Measurements from ENCODE around the gene SLC25A34. TPM values are rescaled to one million over a fixed set of nuclear protein-coding genes. Genes with fewer than 3 reads are reported as not detected.

Gene SLC25A34
- total and polyA plus RNA-seq, 2 of the 13 experiments (the other 11 are each of a cell fraction or from before 2014, with no cell fraction given) = 0.13 to 0.18 TPM

DNA sequence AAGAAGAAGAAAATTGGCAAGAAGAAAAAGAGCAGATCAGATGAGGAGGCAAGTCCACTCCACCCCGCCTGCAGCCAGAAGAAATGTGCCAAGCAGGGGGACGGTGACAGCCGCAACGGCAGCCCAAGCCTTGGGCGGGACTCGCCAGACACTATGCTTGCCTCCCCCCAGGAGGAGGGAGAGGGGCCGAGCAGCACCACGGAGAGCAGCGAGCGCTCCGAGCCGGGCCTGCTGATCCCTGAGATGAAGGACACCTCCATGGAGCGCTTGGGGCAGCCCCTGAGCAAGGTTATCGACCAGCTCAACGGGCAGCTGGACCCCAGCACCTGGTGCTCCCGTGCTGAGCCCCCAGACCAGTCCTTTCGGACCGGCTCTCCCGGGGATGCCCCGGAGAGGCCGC, 9.0 kb upstream of the SLC25A34 start:
- peaks cover 15 to 47% of the 10 kb centered on the region in 2 experiments; a peak in 4 of 5 replicates for H3K36me3 ChIP-seq (replicated peaks in 1 of 2; ENCODE audit: control insufficient read depth in 1 of 2, insufficient read depth in 2 of 2, low read length in 2 of 2)
- no peak overlapping the region for H3K4me2 ChIP-seq (ENCODE audit: low read depth, low read length)
- intact Hi-C loops (cut with micrococcal nuclease; ENCODE audit: unreplicated experiment) = no loop called here
- BruUV-seq (replicated peaks) = no TSS peak
- no peak overlapping the region for H3K4me3 ChIP-seq (replicated peaks in 1 of 3; ENCODE audit: insufficient read depth in 1 of 3, low read depth in 2 of 3, low read length in 3 of 3)
- no peak for DNase-seq (ENCODE audit: low spot score)
- no peak overlapping the region for H3K9ac ChIP-seq (ENCODE audit: insufficient read depth, low read depth, low read length)
- H3K79me2 ChIP-seq (ENCODE audit: insufficient read depth, low read length) = no peaks in the 10 kb centered on the region
- in situ Hi-C loops (cut with HindIII; ENCODE audit: extremely low pct_ligation_motif_present, low pct_unique_long_range_greater_than_20kb) = no loop called here
- 93% methylated on average over 13 of the region's 21 CpGs for WGBS (ENCODE audit: low lambda C conversion rate)
- POLR2A ChIA-PET = no interaction called here
- CTCF ChIA-PET (ENCODE audit: low intra/inter-chr PET ratio, low total read pairs) = no interaction called here
- no peaks in the 10 kb centered on the region for H3K9me3 ChIP-seq (ENCODE audit: low read length)
- H3K27ac ChIP-seq (ENCODE audit: extremely low read length, insufficient read depth, low read length) = no peak overlapping the region
- H4K20me1 ChIP-seq (ENCODE audit: insufficient read depth, low read length) = no peaks in the 10 kb centered on the region
- no peak for FAIRE-seq
- TF ChIP-seq RBM39 (IDR thresholded peaks at IDR 0.05; ENCODE audit: low read depth, low read length, poor library complexity, severe bottlenecking) = no peak
- TF ChIP-seq ATF7 (IDR thresholded peaks at IDR 0.05) = no peak
- TF ChIP-seq ATF7 (CRISPR knock-in tag; IDR thresholded peaks at IDR 0.05) = no peak
- TF ChIP-seq, protein P1, sequence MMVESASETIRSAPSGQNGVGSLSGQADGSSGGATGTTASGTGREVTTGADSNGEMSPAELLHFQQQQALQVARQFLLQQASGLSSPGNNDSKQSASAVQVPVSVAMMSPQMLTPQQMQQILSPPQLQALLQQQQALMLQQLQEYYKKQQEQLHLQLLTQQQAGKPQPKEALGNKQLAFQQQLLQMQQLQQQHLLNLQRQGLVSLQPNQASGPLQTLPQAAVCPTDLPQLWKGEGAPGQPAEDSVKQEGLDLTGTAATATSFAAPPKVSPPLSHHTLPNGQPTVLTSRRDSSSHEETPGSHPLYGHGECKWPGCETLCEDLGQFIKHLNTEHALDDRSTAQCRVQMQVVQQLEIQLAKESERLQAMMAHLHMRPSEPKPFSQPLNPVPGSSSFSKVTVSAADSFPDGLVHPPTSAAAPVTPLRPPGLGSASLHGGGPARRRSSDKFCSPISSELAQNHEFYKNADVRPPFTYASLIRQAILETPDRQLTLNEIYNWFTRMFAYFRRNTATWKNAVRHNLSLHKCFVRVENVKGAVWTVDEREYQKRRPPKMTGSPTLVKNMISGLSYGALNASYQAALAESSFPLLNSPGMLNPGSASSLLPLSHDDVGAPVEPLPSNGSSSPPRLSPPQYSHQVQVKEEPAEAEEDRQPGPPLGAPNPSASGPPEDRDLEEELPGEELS (CRISPR knock-in tag; IDR thresholded peaks at IDR 0.05) = no peak
- TF ChIP-seq, protein P2, sequence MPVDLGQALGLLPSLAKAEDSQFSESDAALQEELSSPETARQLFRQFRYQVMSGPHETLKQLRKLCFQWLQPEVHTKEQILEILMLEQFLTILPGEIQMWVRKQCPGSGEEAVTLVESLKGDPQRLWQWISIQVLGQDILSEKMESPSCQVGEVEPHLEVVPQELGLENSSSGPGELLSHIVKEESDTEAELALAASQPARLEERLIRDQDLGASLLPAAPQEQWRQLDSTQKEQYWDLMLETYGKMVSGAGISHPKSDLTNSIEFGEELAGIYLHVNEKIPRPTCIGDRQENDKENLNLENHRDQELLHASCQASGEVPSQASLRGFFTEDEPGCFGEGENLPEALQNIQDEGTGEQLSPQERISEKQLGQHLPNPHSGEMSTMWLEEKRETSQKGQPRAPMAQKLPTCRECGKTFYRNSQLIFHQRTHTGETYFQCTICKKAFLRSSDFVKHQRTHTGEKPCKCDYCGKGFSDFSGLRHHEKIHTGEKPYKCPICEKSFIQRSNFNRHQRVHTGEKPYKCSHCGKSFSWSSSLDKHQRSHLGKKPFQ (CRISPR knock-in tag; IDR thresholded peaks at IDR 0.05; ENCODE audit: insufficient replicate concordance) = no peak
- no peak for TF ChIP-seq ZNF589 (CRISPR knock-in tag; conservative IDR thresholded peaks at IDR 0.05)
- TF ChIP-seq NCOA5 (CRISPR knock-in tag; IDR thresholded peaks at IDR 0.05) = no peak
- no peak for TF ChIP-seq HNRNPK (IDR thresholded peaks at IDR 0.05; ENCODE audit: low read depth, low read length, poor library complexity, severe bottlenecking)
- no peak for TF ChIP-seq EP300 (IDR thresholded peaks at IDR 0.05; ENCODE audit: low read depth in 2 of 2, low read length in 2 of 2)
- no peak for TF ChIP-seq EP300 (CRISPR knock-in tag; IDR thresholded peaks at IDR 0.05; ENCODE audit: borderline replicate concordance)
- no peak for TF ChIP-seq EHMT2 (IDR thresholded peaks at IDR 0.05; ENCODE audit: borderline replicate concordance, low read depth, low read length)
- TF ChIP-seq PAX8 (CRISPR knock-in tag; IDR thresholded peaks at IDR 0.05; ENCODE audit: borderline replicate concordance) = no peak
- TF ChIP-seq REXO4 (CRISPR knock-in tag; IDR thresholded peaks at IDR 0.05; ENCODE audit: borderline replicate concordance) = no peak
- TF ChIP-seq ZNF704 (CRISPR knock-in tag; IDR thresholded peaks at IDR 0.05; ENCODE audit: borderline replicate concordance) = no peak
- no peak for TF ChIP-seq ZBTB20 (CRISPR knock-in tag; IDR thresholded peaks at IDR 0.05; ENCODE audit: borderline replicate concordance, low read depth)
- TF ChIP-seq, protein P3, sequence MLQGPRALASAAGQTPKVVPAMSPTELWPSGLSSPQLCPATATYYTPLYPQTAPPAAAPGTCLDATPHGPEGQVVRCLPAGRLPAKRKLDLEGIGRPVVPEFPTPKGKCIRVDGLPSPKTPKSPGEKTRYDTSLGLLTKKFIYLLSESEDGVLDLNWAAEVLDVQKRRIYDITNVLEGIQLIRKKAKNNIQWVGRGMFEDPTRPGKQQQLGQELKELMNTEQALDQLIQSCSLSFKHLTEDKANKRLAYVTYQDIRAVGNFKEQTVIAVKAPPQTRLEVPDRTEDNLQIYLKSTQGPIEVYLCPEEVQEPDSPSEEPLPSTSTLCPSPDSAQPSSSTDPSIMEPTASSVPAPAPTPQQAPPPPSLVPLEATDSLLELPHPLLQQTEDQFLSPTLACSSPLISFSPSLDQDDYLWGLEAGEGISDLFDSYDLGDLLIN (CRISPR knock-in tag; IDR thresholded peaks at IDR 0.05; ENCODE audit: borderline replicate concordance) = no peak
- TF ChIP-seq NRL (CRISPR knock-in tag; IDR thresholded peaks at IDR 0.05; ENCODE audit: borderline replicate concordance) = no peak
- no peaks in the 10 kb centered on the region for H3K27me3 ChIP-seq (ENCODE audit: control insufficient read depth in 1 of 2, insufficient read depth in 2 of 2, low read length in 2 of 2)
- H2AFZ ChIP-seq (ENCODE audit: low read length) = no peak overlapping the region
- no peak for ATAC-seq
- H3K4me1 ChIP-seq (ENCODE audit: insufficient read depth, low read length) = no peaks in the 10 kb centered on the region
